CD4-positive, alpha-beta T cell treated with Interleukin-15 for 4 hours (primary cell): ENCODE data around the gene MROH7.
"Not testable (repeated sequence)": the region's sequence is repeated elsewhere in the genome, so short reads cannot be mapped to it uniquely, and the experiment has no call there.

ENCODE experiments used
- DNase-seq: peaks from one replicate; pipeline ENCODE4 v3.0.0-alpha.2; 2020; ENCODE audit warnings: low spot score

MROH7 gene

GRCh38 chr1:54610048-54610447 lies 31.5 kb upstream of the MROH7 start:
- DNase-seq, result no peak

- DNase-seq, result no peak
Observed at GRCh38 chr1:54610601-54611580, 30.7 kb upstream of the MROH7 start.

GRCh38 chr1:54611621-54612020 lies 30.0 kb upstream of the MROH7 start:
- no peak for DNase-seq

- no peak for DNase-seq
Observed at GRCh38 chr1:54614024-54614423, 27.6 kb upstream of the MROH7 start.

- no peak for DNase-seq
Observed at GRCh38 chr1:54614563-54614962, 27.0 kb upstream of the MROH7 start.

- DNase-seq, result no peak
Observed at GRCh38 chr1:54615531-54616279, 25.9 kb upstream of the MROH7 start.

- no peak for DNase-seq
Observed at GRCh38 chr1:54619749-54620148, 21.8 kb upstream of the MROH7 start.

- DNase-seq, result no peak
Observed at GRCh38 chr1:54623216-54624007, 18.2 kb upstream of the MROH7 start, which contains the start of gene FAM151A. Gene FAM151A, minus strand, starts transcription at chr1:54623525. Its CDS starts 130 bp downstream, at chr1:54623395.

- no peak for DNase-seq
Observed at GRCh38 chr1:54624466-54625464, 16.8 kb upstream of the MROH7 start.

GRCh38 chr1:54627196-54627595 lies 14.4 kb upstream of the MROH7 start:
- DNase-seq, result no peak

- DNase-seq, result not testable (repeated sequence)
Observed at GRCh38 chr1:54635804-54636203, 5.8 kb upstream of the MROH7 start.

- not testable (repeated sequence) for DNase-seq
Observed at GRCh38 chr1:54636461-54637446, 4.8 kb upstream of the MROH7 start.

GRCh38 chr1:54640361-54640760 lies 1.2 kb upstream of the MROH7 start:
- no peak for DNase-seq

GRCh38 chr1:54643736-54644135 lies 2.1 kb downstream of the MROH7 start:
- no peak for DNase-seq

- DNase-seq, result no peak
Observed at GRCh38 chr1:54645806-54646676, 4.5 kb downstream of the MROH7 start.

GRCh38 chr1:54649130-54649898 lies 7.7 kb downstream of the MROH7 start:
- no peak for DNase-seq

GRCh38 chr1:54649921-54650320 lies 8.3 kb downstream of the MROH7 start:
- DNase-seq, result no peak

- DNase-seq, result no peak
Observed at GRCh38 chr1:54650417-54650816, 8.8 kb downstream of the MROH7 start.
